AG04450 (cell line): ENCODE data around the gene FARS2. TPM values are rescaled to one million over a fixed set of nuclear protein-coding genes. Genes with fewer than 3 reads are reported as not detected.
"Not testable (repeated sequence)": the region's sequence is repeated elsewhere in the genome, so short reads cannot be mapped to it uniquely, and the experiment has no call there.

Experiments used
- CTCF ChIA-PET: fragments of 300-600, 350-600 bp; formaldehyde crosslinking; extraction: SDS; loops from one replicate; lab custom pipeline; 2022; ENCODE audit warnings: antibody characterized with exemption, inconsistent platforms; lab: Charles Lee
- POLR2A ChIA-PET: fragments of 350-600 bp; formaldehyde crosslinking; extraction: SDS; loops from one replicate; lab custom pipeline; 2021; ENCODE audit warnings: antibody characterized with exemption, inconsistent platforms; lab: Yijun Ruan, JAX
- DNase-seq: peaks from one replicate; pipeline ENCODE4 v3.0.0-alpha.2; 2011; ENCODE audit warnings: low read depth, low spot score
- H3K27ac ChIP-seq: one replicate; pipeline ENCODE4 v1.5.1; 2012; ENCODE audit warnings: low read depth, low read length, control low read depth
- H3K27me3 ChIP-seq: one replicate; pipeline ENCODE4 v1.6.0; 2012; ENCODE audit warnings: low read length; ENCODE audit not compliant: control insufficient read depth, insufficient read depth
- H3K4me3 ChIP-seq: 2 replicates; pipeline ENCODE4 v1.5.1; 2011; ENCODE audit warnings: mild to moderate bottlenecking, low read depth, low read length, control low read depth
- H3K9me3 ChIP-seq: 2 replicates; pipeline ENCODE4 v1.5.1; 2012; ENCODE audit warnings: low read length; ENCODE audit not compliant: control insufficient read depth, insufficient read depth
- polyA plus RNA-seq: library from polyadenylated mRNA; depleted of rRNA; stranded (reverse); fragments of >200 nt; gene quantifications from 2 replicates; pipeline ENCODE4 v1.2.3, GENCODE V29; 2011
- TF ChIP-seq, protein P1 (sequence below): IDR thresholded peaks from 2 replicates; pipeline ENCODE4 v1.5.1; 2011; ENCODE audit warnings: low read depth, low read length, control low read depth, inconsistent platforms

The FARS2 gene
- polyA plus RNA-seq, 1 experiment: 14.0 TPM

DNA sequence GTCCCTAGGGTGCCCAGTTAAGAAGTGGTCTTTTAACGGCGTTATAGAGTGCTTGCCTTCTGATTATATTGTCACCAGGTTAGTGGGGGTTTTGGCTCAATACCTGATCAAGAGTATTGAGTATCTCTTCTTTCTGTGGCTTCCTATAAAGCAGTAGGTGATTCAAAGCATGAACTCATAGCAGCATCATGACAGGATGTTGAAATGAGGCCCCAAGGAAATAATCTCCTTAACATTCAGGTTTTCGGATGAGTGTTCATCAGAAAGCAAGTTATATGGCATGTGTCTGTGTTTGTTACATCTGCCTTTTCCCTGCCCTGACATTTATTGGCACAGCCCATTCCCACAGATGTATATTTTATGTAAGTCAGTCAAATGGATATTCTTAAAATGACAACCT is 301.0 kb downstream of the FARS2 start:
- DNase-seq: no peak
- Histone ChIP-seq H3K4me3 (no peak overlapping the region), H3K27ac (no peak overlapping the region), H3K9me3 (no peaks in the 10 kb centered on the region), H3K27me3 (no peaks in the 10 kb centered on the region)
- ChIA-PET POLR2A (no interaction called here), CTCF (no interaction called here)
- TF ChIP-seq, protein P1, sequence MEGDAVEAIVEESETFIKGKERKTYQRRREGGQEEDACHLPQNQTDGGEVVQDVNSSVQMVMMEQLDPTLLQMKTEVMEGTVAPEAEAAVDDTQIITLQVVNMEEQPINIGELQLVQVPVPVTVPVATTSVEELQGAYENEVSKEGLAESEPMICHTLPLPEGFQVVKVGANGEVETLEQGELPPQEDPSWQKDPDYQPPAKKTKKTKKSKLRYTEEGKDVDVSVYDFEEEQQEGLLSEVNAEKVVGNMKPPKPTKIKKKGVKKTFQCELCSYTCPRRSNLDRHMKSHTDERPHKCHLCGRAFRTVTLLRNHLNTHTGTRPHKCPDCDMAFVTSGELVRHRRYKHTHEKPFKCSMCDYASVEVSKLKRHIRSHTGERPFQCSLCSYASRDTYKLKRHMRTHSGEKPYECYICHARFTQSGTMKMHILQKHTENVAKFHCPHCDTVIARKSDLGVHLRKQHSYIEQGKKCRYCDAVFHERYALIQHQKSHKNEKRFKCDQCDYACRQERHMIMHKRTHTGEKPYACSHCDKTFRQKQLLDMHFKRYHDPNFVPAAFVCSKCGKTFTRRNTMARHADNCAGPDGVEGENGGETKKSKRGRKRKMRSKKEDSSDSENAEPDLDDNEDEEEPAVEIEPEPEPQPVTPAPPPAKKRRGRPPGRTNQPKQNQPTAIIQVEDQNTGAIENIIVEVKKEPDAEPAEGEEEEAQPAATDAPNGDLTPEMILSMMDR: no peak

DNA sequence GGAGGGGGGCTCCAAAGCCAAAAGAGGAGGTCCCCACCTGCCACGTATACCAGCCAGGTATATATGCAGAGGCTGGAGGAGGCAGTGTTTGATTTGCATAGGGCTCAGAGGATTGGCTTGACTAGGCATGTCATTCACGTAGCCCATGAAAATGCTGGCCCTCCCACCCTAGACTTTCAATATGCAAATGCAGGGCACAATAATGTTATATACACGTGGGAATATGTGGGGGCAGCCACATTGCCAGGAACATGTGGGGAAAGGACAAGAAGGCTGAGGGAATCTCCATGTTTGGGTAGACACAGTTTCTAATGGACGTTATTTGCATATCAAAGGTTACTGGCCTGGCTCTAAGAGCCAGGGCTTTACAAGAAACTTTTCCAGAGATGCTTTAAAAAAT is 301.8 kb downstream of the FARS2 start:
- TF ChIP-seq, protein P1: no peak
- ChIA-PET POLR2A (no interaction called here), CTCF (no interaction called here)
- no peaks in the 10 kb centered on the region for H3K27me3 ChIP-seq
- no peak overlapping the region for H3K4me3 ChIP-seq
- no peak for DNase-seq
- H3K27ac ChIP-seq: no peak overlapping the region
- no peaks in the 10 kb centered on the region for H3K9me3 ChIP-seq

DNA sequence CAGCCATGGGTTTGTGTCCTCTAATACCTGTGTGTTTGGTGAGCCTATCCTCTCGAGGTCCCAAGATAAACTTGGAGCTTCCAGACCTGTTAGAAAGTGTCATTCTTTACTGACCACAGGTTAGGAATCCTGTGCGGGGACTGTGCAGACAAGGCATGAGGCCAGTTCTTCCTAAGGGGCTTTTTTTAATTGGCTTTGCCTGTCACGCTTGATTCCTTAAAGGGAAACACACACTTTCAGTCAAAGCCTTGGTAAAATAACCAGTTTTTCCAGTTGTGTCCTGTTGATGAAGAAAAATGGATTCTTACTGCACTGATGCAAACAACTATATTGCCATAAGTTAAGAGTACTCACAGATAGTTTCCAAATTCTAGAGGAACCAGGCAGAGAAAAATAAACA is 303.4 kb downstream of the FARS2 start:
- POLR2A ChIA-PET, DNase-seq, H3K4me3 ChIP-seq, H3K9me3 ChIP-seq, CTCF ChIA-PET, H3K27me3 ChIP-seq: not testable (repeated sequence)
- peak overlapping the region; percentile 21 for H3K27ac ChIP-seq

- H3K4me3 ChIP-seq: no peak overlapping the region
- no peak for DNase-seq
- CTCF ChIA-PET: interaction anchor here (0.6 kb wide), 1 partner anchor 88 kb away, joined by 3 read pairs; no protein-coding TSS in a partner anchor
- H3K27me3 ChIP-seq: no peaks in the 10 kb centered on the region
- TF ChIP-seq, protein P1: no peak
- no peaks in the 10 kb centered on the region for H3K9me3 ChIP-seq
- H3K27ac ChIP-seq: no peak overlapping the region
- POLR2A ChIA-PET: no interaction called here
Measured at GRCh38 chr6:5565971-5566370, 304.7 kb downstream of the FARS2 start.

DNA sequence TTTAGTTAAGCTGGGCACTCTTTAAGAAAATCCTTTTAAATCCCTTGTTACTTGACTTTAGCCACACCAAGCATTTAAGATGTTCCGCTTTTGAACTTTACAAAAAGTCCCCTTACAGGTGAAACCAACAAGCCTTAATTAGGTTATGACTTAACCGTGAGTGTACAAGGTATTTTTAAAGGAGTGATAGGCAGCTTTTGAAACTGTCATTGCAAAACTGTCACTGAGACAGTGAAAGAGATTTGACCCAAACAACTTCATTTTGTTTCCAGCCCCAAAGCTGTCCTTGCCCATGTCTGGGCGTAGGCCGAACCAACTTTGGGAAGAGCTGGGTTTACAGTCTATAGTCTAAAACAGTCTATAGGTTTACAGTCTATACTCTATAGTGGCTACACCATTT is 305.4 kb downstream of the FARS2 start:
- POLR2A ChIA-PET: no interaction called here
- no peak overlapping the region for H3K4me3 ChIP-seq
- no peak overlapping the region for H3K27ac ChIP-seq
- CTCF ChIA-PET: interaction anchor here (0.6 kb wide), 1 partner anchor 88 kb away, joined by 3 read pairs; no protein-coding TSS in a partner anchor
- H3K27me3 ChIP-seq: no peaks in the 10 kb centered on the region
- H3K9me3 ChIP-seq: no peaks in the 10 kb centered on the region
- DNase-seq: no peak
- TF ChIP-seq, protein P1: no peak

DNA sequence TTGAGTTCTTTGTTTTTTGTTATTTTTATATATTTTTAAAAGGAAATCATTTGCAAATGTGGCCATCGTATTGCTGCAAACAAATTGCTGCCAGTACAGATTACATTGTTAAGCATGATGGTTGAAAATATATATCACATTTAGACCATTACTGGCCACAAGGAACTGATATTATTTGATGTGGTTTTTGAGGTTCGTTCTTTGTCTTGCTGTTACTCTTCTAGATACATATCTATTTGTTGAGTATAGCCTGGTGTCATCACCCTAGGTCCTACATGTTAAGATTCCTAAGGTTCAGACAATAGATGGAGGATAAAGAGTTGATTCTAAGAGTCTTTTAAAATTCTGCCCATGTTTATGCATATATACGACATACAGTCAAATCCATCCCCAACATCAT is 306.0 kb downstream of the FARS2 start:
- no peak for DNase-seq
- no peaks in the 10 kb centered on the region for H3K9me3 ChIP-seq
- H3K27ac ChIP-seq: no peak overlapping the region
- ChIA-PET POLR2A (no interaction called here), CTCF (no interaction called here)
- TF ChIP-seq, protein P1: no peak
- H3K4me3 ChIP-seq: no peak overlapping the region
- H3K27me3 ChIP-seq: no peaks in the 10 kb centered on the region
